ENCODE results near the gene SUMO1.
A peak's percentile ranks its signal among the peaks of the same experiment; 100 is the strongest.

SUMO1 gene

DNA sequence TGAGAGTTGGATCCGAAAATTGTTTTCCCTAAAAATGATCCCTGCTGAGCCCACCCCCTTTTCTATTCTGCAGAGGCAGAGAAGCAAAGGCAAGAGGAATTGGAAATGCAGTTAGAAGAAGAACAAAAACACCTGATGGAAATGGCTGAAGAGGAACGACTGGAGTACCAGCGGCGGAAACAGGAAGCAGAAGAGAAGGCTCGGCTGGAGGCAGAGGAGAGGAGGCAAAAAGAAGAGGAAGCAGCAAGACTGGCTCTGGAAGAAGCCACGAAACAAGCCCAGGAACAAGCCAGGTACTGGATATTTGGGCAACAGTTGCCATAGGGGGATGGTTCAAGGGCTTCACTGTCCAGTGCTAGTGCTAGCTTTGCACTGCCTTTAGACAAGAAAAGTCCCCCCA lies 41.7 kb downstream of the SUMO1 start:
- DNase-seq, result no peak

DNA sequence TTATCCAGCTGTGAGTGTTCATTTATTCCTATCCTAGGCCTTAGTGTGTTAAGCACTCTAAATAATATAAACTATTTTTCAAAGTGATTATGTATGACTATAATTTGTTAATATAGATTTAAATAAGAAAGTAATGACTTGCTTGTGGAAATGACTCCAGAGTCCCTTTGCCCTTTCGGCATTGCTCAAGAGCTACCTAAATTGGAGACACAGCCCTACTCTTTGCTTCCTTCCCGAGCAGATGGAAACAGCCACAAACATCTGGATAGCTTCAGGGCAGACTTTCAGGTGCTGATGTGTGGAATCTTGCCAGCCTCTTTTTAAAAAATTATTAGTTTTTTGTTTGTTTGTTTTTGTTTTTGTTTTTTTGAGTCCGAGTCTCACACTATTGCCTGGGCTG lies 44.0 kb downstream of the SUMO1 start:
- DNase-seq, result no peak

GRCh38 chr2:202193881-202194353 lies 44.5 kb downstream of the SUMO1 start:
- no peak for DNase-seq

GRCh38 chr2:202193305-202193704 lies 45.1 kb downstream of the SUMO1 start:
- DNase-seq, result no peak

GRCh38 chr2:202187570-202187969 lies 50.8 kb downstream of the SUMO1 start:
- no peak for DNase-seq

- no peak for DNase-seq
These were observed 51.7 kb downstream of the SUMO1 start for GRCh38 chr2:202186641-202187202.

DNA sequence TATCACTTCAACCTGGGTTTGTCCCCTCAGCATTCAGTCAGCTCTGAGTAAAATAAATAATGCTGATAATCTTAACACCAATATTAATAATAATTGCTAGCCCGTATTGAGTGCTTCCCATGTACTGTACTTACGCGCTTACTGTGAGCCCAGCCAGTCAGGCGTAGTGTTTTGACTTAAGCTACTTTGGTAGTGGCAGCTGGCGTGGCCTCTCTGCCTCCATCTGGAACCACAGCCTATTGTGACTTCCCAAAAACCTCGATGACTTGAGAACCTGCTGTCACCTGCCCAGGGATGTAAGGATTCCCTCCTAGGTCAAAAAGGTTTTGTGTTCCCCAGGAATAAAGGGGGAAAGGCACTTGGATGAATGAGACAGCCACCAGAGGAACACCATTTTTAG lies 53.2 kb downstream of the SUMO1 start:
- DNase-seq, result no peak

DNA sequence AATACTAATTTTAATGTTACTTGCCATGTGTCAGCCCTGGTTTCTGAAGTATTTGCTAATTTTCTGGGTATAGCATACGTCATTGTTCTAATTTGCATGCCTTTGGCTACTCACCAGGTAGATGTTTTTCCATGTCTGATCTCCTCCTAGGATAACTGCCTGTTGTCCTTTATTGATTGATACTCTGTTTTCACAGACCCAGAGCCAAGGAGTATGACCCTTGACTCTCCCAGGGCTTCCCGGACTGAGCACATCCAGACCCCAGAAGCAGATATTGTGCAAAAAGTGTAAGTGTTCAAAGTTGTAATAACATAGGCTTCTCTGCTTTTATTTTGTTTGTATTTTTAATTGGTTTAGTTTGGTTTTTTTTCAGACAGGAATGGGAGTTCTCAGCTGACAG lies 53.8 kb downstream of the SUMO1 start:
- DNase-seq, result no peak

- DNase-seq, result peak; percentile 39
These were observed 59.9 kb downstream of the SUMO1 start for GRCh38 chr2:202178346-202178958.

GRCh38 chr2:202172439-202173211 lies 65.8 kb downstream of the SUMO1 start:
- DNase-seq, result no peak

GRCh38 chr2:202171241-202171825 lies 67.1 kb downstream of the SUMO1 start:
- DNase-seq, result no peak

DNA sequence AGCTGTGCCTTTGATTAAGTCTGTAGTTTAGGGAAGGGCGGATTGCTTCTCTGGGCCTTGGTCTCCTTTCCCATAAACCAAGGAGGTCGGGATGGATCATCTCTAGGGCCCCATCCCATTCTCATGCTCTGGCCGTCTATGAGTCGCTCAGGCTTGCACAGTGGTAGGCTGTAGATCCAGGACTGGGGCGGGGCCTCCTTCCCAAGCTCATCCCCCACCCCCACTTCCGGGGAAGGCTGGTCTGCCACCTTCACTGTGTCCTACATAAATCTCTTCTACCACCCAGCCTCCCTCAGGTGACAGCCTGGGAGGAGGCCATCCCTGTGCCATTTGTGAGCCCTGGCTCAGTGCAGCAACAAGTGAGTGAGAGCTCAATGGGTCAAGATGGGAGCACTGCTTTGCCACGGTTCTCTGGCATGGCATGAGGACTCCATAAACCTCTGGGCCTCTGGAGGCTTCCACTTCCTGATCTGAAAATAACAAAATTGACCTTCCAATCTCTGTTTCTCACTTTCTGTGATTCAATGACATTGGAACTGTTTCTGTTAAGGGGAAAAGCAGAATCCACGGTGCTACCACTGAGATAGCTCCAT lies 68.5 kb downstream of the SUMO1 start:
- no peak for DNase-seq

- no peak for DNase-seq
These were observed 69.3 kb downstream of the SUMO1 start for GRCh38 chr2:202169131-202169530.

DNA sequence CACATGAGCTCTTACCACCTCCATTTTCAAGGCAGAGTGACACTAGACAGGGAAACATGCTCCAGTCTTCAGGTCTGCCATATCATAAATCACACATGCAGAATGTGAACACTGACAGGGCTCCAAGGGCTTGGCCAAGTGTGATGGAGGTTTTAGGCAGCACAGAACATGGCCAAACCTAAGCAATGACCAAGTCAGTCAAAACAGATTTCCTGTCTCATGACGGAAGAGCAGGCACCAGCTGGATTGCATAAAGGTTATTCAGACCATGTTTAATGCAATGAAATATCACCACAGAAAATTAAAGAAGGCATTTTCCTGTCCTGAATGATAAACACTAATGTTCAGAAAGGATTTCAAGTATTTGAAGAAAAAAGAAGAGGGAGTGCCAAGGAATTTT lies 72.5 kb downstream of the SUMO1 start:
- DNase-seq, result no peak

- DNase-seq, result no peak
These were observed 73.2 kb downstream of the SUMO1 start for GRCh38 chr2:202165208-202165607.

DNA sequence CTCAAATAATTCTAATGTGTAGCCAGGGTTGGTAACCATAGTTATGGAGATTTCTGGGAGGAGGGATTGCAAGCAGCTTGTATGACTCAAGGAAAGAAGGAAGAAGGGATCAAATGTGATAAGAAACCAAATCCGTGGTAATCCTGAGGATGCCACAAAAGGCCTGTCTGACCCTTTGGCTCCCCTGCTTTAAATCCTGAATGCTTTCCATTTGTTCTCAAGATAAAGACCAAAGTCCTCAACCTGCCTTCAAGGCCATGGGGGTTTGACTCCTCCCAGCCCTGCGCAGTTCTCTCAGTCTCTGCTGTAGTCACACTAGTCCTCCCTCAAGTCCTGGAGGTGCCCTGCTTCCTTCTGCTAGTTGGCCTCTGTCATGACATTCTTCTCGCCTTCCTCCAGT lies 74.0 kb downstream of the SUMO1 start:
- DNase-seq, result no peak

DNA sequence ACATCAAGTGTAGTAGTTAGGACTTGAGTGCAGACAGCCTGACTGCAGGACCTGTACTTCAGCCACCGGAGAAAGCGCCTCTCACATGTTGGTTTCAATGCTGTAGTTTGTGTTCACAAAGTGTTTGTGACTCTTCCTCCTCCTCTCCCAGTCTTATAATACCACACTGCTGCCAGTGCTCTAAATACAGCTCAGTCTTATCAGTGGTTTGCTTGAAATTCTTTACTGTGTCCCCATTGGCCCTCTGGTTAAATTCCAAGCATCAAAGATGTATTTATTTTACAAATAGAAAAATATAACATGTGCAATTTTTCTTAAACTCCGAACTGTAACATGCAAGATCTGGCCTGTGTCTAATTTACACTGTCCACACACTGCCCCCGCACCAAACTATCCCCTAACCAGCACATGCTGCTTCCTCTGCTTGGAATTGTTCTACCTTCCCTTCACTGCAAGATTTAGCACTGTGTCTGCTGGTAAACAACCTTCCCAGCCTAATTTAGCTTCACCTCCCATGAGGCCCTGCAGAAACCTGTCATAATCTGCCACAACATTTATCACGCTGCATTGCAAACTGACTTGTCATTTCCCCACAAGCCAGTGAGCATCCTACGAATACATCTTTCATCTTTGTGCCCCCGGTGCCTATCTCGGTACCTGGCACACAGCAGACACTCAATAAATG lies 77.1 kb downstream of the SUMO1 start:
- no peak for DNase-seq

GRCh38 chr2:202158796-202159195 lies 79.6 kb downstream of the SUMO1 start:
- DNase-seq, result no peak

DNA sequence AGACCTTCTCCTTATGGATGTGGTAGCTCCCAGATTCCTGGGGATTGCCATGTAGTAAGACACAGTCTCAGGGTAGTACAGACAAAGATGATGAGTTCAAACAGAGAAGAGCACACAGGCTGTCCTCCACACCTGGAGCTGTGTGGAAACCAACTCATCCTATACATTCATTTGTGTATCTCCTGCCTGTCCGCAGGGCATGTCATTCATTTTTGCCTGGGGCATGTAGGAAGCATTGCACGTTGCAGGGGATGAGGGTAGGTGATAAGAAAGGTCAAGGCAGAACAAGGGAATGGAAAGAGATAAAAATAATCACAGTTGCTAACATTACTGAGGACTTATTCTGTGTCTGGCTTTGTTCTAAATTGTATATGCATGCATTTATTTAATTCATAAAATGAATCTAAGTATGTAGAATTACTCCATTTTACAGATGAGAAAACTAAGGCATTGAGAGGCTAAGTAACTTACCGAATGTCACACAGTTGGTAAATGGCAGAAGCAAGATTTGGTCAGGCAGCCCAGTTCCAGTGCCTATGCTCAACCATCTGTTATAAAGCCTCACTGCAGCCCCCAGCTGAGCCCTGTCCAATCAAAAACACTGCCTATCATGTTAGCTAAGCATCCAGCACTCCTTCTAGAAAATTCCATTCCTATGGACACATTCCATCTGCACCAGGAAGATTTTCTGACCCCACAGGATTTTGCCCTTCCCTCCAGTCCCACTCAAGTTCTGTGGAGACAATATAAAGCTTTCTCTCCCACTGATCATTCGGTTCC lies 81.0 kb downstream of the SUMO1 start:
- no peak for DNase-seq

Measured in KG1 (cell line).